GM12801 (cell line): ENCODE data around the gene PPP1R2C.

Experiments used
- TF ChIP-seq, protein P1 (sequence below): IDR thresholded peaks from one replicate; pipeline ENCODE4 v1.5.1; 2011; ENCODE audit warnings: control low read depth; ENCODE audit not compliant: insufficient read length; ENCODE audit errors: extremely low read depth

The PPP1R2C gene

DNA sequence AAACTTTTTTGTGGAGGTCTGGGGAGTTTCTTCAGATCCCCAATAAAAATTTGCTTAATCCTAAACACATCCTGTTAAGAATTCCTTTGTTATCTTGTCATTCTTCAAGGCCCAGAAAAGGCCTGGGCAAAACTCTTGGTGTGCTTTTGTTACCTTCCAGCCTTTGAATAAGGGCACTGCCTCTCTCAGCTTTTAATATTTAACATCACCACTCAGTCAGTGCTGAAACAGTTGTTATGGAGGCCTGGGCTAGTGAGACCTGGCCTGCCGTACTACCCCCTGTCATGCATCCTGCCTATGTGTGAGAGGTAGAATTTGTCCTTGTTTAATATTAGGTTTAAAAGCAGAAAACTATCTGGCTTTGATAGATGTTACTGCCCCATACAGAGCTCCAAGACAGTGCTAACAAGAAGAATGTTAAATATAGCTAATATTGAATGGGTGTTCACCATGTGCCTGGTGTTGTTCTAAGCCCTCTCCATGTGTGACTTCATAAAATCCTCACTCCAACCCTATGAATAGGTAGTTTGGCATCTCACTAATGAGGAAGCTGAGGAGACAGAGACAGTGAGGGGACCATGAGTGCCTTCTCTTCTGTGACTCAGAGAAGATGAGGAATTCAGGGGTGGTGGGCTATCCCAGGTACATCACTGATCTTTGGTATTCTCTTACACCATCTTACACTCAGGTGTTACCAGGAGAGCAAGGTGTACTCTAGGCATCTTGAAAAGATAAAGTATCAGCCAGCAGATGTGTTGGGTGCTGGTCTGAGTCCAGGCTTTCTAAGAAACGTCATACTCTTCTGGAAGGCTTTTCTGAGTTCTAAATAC is 6.2 kb downstream of the PPP1R2C start:
- TF ChIP-seq, protein P1, sequence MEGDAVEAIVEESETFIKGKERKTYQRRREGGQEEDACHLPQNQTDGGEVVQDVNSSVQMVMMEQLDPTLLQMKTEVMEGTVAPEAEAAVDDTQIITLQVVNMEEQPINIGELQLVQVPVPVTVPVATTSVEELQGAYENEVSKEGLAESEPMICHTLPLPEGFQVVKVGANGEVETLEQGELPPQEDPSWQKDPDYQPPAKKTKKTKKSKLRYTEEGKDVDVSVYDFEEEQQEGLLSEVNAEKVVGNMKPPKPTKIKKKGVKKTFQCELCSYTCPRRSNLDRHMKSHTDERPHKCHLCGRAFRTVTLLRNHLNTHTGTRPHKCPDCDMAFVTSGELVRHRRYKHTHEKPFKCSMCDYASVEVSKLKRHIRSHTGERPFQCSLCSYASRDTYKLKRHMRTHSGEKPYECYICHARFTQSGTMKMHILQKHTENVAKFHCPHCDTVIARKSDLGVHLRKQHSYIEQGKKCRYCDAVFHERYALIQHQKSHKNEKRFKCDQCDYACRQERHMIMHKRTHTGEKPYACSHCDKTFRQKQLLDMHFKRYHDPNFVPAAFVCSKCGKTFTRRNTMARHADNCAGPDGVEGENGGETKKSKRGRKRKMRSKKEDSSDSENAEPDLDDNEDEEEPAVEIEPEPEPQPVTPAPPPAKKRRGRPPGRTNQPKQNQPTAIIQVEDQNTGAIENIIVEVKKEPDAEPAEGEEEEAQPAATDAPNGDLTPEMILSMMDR = no peak

DNA sequence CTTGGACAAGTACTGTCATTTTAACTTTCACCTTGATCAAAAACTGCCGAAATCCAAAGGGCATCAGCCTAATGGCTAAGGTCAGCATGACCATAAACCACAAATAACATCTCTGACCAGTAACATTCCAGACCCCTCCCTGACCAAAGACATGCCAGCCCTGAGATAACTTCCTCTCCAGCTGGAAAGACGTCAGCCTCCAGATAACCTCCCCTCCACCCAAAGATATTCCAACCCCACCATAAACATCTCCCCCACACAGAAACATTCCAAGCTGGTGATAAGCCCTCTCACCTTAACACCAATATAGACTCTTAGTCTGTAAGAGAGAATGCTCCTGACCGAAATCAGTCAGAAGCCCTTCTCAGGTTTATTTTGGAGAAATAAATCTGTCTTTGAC is 7.4 kb downstream of the PPP1R2C start:
- TF ChIP-seq, protein P1 = no peak

DNA sequence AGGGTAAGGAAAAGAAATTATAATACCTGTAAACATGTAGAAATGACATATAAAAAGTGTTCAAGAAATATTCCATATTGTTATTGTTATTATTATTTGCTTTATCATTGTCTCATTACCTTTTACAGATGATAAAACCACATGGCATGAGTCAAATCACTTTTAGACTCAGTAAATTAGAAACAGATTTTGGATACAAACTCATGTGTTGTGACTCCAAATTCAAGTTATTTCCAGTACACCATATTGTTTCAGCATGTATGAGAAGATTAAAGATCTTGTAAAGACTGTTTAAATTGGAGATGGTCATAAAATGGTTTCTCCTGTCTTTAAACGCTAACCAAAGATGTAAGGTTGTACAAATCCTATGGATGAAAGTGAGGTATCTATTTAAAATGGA is 18.1 kb downstream of the PPP1R2C start:
- TF ChIP-seq, protein P1 = no peak

DNA sequence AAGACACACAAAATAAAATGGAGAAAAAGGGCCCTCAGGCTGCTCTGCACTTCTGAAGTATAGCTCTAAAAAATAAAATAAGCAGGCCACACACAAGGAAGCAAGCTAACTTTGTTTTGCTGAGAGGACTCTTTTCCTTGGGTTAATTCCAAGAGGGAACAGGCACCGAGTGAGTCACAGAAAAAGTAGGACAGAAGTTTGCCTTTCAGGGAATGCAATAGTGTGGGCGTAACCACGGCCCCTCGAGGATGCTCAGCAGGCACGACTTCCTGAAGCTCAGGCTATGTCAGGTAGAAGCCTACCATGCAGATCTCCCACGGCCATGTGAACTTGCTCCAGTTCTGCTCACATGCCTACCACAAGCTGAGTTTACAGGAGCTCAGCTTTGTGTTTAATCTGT is 22.1 kb downstream of the PPP1R2C start:
- TF ChIP-seq, protein P1 = no peak

DNA sequence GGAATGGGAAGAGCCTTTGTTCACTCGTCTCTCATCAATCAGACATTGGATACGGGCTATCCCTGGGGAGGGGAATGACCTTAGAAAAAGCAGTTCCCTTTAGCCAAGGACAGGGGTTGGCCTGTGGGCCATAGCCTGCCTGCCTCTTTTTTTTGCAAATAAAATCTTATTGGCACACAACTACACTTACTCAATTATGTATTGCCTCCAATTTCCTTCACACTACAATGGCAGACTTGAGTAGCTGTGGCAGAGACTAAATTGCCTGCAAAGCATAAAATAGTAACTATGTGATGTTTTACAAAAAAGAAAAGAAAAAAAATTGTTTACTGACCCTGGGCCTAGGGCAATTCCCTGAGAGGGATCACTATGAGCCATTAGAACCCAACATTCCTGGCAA is 23.4 kb downstream of the PPP1R2C start:
- TF ChIP-seq, protein P1 = no peak

DNA sequence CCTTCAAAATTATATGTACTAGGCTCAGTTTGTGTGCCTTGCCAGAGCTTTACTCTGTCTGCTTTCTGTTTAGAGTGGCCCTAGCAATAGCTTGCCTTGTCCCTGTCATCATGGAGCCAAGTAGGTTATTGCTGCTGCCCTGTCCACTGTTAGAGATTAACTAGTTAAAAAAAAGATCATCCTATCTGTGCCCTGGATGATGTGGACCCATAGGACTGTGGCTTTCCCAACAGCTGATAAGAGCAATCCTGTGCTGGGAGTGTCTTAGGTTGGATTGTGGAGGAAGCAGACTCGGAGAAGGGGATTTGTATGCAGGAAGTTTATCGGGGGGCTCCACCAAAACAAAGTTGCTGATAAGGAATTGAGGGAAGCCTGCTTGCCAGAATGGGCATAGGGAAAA is 23.8 kb downstream of the PPP1R2C start:
- TF ChIP-seq, protein P1 = no peak

DNA sequence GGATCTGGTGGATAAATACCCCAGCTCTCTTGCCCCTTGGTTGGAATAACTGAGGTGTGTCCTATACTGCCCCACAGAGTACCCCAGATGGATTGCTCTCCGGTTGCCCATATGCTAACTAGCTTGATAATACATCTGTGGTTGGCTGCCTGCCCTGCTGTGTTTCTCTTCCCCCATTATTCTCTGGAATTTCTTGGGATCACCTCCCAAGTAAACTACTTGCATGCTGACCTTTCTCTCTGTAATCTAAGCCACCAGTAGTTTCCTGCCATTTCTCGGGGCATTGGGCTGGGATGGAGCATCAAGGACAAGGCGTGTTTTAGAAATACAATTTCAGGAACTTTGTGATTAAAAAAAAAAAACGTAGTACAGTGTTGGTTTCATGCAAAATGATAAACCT is 25.2 kb downstream of the PPP1R2C start:
- TF ChIP-seq, protein P1 = no peak
